ENCODE measurements around the gene GALNT18.

DNA sequence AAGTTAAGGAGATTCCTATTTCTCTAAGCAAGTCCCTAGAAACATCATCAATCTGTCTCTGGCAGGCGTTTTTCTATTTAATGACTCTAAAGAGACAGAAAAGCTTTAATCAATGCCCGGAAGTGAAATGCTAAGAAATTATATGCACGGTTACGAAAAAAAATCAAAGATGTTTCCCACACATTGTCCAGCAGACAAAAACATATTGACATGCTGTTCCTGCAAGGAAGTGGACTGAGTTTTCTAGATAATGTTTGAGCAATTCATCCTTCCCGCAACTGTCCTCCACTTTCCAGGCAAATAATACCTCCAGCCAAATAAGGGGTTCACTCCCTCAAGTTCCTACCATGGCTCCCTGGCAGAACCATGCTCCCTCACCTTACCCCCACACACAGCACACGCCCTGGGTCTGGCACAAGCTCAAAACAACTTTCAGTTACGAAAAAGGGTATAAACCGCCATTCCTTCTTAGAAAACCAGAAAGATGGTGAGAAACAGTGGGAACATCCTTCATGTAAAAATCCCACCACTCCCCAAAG, 29.6 kb downstream of the GALNT18 start:
- TF ChIP-seq, protein P1, sequence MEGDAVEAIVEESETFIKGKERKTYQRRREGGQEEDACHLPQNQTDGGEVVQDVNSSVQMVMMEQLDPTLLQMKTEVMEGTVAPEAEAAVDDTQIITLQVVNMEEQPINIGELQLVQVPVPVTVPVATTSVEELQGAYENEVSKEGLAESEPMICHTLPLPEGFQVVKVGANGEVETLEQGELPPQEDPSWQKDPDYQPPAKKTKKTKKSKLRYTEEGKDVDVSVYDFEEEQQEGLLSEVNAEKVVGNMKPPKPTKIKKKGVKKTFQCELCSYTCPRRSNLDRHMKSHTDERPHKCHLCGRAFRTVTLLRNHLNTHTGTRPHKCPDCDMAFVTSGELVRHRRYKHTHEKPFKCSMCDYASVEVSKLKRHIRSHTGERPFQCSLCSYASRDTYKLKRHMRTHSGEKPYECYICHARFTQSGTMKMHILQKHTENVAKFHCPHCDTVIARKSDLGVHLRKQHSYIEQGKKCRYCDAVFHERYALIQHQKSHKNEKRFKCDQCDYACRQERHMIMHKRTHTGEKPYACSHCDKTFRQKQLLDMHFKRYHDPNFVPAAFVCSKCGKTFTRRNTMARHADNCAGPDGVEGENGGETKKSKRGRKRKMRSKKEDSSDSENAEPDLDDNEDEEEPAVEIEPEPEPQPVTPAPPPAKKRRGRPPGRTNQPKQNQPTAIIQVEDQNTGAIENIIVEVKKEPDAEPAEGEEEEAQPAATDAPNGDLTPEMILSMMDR (IDR thresholded peaks at IDR 0.05; ENCODE audit: extremely low read depth in 1 of 2, insufficient read depth in 1 of 2, low read depth in 1 of 2, low read length in 2 of 2), result no peak
- TF ChIP-seq JUN (IDR thresholded peaks at IDR 0.05; ENCODE audit: borderline replicate concordance, insufficient read depth, insufficient read length, low read depth), result no peak
- TF ChIP-seq POLR2AphosphoS5 (IDR thresholded peaks at IDR 0.05; ENCODE audit: insufficient read depth, low read depth, low read length), result no peak

Data from endothelial cell of umbilical vein (primary cell).